Stimulated activated CD8-positive, alpha-beta memory T cell treated with anti-CD3 and anti-CD28 coated beads, Interleukin-15, amount 100 ng/mL, for 24 hours (primary cell): ENCODE measurements around the gene TPX2.
A peak's percentile ranks its signal among the peaks of the same experiment; 100 is the strongest.
"Not testable (repeated sequence)": the region's sequence is repeated elsewhere in the genome, so short reads cannot be mapped to it uniquely, and the experiment has no call there.

Experiments
- DNase-seq: peaks from one replicate; pipeline ENCODE4 v3.0.0-alpha.2; 2020; ENCODE audit warnings: low read depth

The TPX2 gene

GRCh38 chr20:31719644-31720485 lies 19.2 kb upstream of the TPX2 start:
- no peak for DNase-seq

- DNase-seq = no peak
These were observed 18.3 kb upstream of the TPX2 start for GRCh38 chr20:31720486-31721407.

- DNase-seq = no peak
These were observed 17.5 kb upstream of the TPX2 start for GRCh38 chr20:31721408-31722256.

- DNase-seq = peak; percentile 32
These were observed 16.6 kb upstream of the TPX2 start, which contains the start of gene BCL2L1 for GRCh38 chr20:31722257-31723068. TSS of gene BCL2L1 (minus strand) at chr20:31722868. CDS start at chr20:31722218, 650 bp downstream.

GRCh38 chr20:31723069-31723318 lies 16.1 kb upstream of the TPX2 start:
- DNase-seq = no peak

GRCh38 chr20:31723319-31724078 lies 15.6 kb upstream of the TPX2 start:
- peak; percentile 93 for DNase-seq

GRCh38 chr20:31731321-31731717 lies 7.8 kb upstream of the TPX2 start:
- DNase-seq = no peak

- DNase-seq = no peak
These were observed 474 bp downstream of the TPX2 start for GRCh38 chr20:31739550-31739977.

GRCh38 chr20:31740208-31740607 lies 1.1 kb downstream of the TPX2 start:
- DNase-seq = no peak

- DNase-seq = no peak
These were observed 1.7 kb downstream of the TPX2 start for GRCh38 chr20:31740656-31741323.

- DNase-seq = no peak
These were observed 7.2 kb downstream of the TPX2 start for GRCh38 chr20:31746068-31746878.

- DNase-seq = not testable (repeated sequence)
These were observed 7.9 kb downstream of the TPX2 start for GRCh38 chr20:31747028-31747427.

GRCh38 chr20:31747640-31748039 lies 8.6 kb downstream of the TPX2 start:
- DNase-seq = no peak

GRCh38 chr20:31749223-31749622 lies 10.1 kb downstream of the TPX2 start:
- DNase-seq = no peak

- no peak for DNase-seq
These were observed 12.0 kb downstream of the TPX2 start for GRCh38 chr20:31751126-31751525.

- no peak for DNase-seq
These were observed 18.2 kb downstream of the TPX2 start for GRCh38 chr20:31757254-31757653.

GRCh38 chr20:31758521-31758920 lies 19.4 kb downstream of the TPX2 start:
- DNase-seq = no peak

- no peak for DNase-seq
These were observed 19.9 kb downstream of the TPX2 start for GRCh38 chr20:31758991-31759390.
